Measurements from ENCODE around the gene TRIM29.
"Not testable (repeated sequence)": the region's sequence is repeated elsewhere in the genome, so short reads cannot be mapped to it uniquely, and the experiment has no call there.

The TRIM29 gene, protein sequence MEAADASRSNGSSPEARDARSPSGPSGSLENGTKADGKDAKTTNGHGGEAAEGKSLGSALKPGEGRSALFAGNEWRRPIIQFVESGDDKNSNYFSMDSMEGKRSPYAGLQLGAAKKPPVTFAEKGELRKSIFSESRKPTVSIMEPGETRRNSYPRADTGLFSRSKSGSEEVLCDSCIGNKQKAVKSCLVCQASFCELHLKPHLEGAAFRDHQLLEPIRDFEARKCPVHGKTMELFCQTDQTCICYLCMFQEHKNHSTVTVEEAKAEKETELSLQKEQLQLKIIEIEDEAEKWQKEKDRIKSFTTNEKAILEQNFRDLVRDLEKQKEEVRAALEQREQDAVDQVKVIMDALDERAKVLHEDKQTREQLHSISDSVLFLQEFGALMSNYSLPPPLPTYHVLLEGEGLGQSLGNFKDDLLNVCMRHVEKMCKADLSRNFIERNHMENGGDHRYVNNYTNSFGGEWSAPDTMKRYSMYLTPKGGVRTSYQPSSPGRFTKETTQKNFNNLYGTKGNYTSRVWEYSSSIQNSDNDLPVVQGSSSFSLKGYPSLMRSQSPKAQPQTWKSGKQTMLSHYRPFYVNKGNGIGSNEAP

DNA sequence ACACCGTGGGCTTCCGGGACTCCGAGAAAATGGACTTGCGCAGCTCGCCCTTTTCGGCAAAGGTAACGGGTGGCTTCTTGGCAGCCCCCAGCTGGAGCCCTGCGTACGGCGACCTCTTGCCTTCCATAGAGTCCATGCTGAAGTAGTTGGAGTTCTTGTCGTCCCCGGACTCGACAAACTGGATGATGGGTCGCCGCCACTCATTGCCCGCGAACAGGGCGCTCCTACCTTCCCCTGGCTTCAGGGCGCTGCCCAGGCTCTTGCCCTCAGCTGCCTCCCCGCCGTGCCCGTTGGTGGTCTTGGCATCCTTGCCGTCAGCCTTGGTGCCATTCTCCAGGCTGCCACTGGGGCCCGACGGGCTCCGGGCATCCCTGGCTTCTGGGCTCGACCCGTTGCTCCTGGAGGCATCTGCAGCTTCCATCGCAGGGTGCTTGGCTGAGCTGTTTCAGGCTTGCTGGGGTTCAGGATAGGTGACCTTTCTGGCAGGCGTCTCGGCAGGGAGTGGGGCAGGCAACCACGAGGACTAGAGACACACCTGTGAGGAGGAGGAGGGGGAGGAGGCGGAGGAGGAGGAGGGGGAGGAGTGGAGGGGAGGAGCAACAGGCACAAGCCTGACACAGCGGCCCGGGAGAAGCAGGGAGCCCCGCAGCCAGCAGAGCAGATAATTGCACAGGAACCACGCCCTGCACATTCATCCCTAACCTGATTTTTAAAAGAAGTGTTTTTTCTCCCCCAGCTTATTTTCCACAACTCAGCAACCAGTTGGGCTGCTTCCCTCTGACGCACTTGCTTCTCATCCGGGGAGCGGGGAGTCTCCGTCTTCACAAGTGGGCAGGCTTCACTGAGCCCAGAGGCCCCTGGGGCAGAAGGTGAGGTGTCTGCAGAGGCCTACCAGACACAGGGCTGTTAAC is at the start of gene TRIM29:
Gene TRIM29, minus strand, starts transcription at position 503 of the 911 bp plus-strand sequence. Its CDS starts 82 bp downstream, at position 421.
- DNase-seq = no peak

DNA sequence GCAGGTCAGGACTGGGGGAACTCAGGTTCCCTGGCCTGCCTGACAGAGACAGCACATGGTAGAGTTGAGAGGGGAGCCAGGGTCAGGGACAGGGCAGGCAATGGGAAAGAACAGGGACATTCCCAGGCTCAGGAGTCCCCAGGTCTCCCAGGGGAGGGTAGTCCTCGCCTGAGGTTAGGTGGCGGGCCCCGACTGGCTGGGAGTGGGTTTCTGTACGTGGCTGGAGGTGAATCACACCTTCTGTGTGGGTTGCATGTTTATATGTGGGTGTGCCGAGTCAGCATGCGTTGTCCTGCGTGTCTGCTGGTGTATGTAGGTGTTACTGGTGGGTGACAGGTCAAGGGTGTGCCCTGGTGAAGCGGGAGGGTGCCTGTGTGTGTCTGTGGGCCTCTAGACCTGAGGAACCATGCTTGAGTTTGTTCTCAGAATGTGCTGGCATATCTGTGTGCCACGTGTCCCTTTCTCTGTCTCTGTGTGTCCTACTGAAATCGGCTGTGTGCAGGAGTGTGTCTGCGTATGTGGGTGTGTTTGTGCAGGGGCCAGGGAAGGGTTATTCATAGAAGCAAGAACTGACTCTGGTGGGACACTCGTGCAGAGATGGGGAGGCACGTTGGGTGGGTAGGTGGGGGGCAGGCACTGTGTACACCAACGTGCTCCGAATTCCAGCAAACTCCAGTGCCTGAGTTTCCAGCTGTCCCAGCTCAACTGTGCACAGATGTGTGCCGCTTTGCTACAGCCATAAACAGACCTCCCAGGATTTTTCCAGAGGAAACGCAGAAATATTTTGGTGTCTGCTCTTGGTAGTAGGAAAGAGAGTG is 49.1 kb upstream of the TRIM29 start:
- DNase-seq = no peak

DNA sequence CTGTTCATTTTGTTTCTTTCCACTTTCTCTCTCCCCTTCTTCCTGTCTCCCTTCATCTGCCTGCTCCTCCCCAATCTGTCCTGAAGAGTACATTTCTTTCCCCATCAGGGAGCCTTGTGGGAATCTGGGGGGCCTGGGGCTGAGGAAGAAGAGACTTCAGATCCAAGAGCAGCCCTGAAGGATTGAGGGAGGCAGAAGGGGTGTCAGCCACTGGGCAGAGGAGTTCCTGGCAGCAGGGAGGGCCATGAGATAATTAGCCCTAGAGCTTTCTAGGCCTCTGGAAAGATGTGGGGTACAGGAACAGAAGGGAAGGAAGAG is 48.5 kb upstream of the TRIM29 start:
- DNase-seq = no peak

DNA sequence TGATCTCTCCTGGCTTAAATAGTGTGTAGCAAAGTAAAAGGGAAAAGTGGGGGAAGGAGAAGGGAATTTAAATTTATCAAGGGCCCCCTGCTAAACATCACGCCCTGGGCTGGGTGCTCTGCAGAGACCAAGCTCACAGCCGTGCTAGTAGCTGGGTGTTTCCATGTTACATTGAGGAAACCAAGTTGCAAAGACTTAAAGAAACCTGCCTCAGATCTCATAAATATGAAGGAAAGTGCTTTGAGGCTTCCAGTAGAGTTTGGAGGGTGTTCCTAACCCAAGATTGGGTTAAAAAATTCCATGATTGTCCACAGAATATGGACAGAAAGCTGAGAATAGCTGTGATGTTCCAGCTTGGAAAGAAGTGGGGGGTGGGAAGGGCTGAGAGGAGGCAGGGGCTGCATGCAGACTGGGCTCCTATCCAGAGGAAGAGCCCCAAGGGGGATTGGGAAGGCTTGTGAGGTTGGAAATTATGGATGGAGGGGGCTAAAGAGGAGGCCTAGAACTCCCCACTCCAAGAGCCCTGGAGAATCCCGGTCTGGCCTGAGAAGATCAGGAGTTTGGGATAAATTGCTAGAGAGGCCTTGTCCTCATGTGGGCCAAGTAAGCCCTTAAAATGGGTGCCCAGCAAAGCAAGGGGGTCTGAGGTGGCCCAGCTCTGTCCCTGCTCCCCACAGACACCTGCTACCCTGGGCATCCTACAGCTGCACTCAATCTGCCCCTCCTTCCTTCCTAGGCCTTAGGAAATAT is 48.0 kb upstream of the TRIM29 start:
- DNase-seq = no peak

DNA sequence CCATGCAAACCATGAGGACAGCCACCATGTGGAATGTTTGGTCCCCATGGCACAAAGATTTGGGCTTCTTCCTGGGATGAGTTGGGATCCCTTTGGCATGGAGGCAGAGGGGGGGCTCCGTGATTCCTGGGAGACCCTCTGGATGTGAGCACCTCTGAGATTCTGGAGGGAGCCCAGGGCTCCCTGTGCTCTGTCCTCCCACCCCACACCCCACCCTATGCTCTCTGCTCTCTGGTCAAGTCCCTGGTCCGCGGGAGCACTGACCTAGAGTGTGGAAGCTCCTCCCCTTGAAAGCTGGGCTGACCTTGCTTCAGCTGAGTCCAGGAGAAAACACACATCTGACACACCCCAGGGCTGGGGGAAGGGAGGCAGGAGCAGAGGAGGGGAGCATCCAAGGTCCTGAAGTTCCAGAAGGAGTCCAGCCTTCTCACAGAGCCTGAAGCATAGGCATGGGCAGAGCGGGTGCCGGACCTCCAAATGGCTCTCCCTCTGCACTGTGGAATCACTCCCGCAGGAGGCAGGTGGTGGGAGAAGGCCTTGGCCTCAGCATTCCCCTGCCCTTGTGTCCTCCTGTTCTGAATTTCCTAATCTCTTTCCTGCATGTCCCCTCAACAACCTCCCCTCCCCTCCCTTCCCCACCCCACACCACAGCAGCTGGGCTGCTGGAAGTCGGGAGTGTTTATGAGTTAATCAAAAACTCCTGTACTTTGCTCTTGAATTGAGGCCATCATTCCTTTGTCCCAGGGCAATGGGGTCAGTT is 47.2 kb upstream of the TRIM29 start:
- no peak for DNase-seq

DNA sequence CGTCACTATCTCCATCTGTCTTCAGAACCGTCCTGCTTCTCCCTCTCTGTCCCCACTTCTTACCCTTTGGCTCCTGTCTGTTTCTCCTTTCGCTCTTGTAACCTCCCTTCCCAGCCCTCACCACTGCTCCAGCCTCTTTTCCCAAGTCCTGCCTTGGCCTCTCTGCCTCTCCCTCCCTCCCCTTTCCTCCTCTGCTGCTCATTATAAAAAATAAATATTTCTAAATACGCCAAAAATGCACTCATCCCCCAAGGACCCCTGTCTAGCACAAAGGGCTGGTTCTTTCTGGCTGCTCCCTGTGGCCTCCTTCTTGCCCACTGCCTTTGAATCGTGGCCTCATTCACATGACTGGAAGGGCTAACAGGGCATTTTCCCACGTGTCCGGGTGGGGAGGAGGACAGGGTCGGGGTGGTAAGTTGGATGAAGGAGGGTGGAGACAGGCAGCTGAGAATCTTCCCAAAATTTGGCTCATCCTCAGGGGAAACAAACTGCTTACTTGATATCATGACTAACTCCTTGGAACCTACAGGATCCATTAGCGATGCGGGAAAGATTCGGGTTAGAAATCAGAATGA is 46.5 kb upstream of the TRIM29 start:
- no peak for DNase-seq

DNA sequence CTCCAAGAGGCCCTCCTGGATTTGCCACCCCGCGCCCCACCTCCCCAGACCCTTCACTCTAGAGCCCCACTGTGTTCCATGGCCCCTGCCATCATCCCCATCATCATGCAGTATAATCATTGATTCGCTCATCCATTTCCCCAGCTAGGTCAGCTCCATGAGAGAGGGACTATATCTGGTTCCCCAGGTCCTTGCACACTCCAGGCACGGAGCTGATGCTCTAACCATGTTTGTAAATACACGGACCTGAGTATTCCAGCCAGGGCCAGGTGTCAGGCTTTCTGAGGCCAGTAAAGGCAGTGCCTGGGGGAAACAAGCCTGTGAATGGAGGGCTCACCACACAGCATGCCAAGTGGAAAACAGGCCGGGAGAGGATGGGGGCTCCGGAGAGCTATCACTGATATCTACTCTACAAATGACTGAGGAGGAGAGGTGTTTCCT is 45.8 kb upstream of the TRIM29 start:
- no peak for DNase-seq

DNA sequence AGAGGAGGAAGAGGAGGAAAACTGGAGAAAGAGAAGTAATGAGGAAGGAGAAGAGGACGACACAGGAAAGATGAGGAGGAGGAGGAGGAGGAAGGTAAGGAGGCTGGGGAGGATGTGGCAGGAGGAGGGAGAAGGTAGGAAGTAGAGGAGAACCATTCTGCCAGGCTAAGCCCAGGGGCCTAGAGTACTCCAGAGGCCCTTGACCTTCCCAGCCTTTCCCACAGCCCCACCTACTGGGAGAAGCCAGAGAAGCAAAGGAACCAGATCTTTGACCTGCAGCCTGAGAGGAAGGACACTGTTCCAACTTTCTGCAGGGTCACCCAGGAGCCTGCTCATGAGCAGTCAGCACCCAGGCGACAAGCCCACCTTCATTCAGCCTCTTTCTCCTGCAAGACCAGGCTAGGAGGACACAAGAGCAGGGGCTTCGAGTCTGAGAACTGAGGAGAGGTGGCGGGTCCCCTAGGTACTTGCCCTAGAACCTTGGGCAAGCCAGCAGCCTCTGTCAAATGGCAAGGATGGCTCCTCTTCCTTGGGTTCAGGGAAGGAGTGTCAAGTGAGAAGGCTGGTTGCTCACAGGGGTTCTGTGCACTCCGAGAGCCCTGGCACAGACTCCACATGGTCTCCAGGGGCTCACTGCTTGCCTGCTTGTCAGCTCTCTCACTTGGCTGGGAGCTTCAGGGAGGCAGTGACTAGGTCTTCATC is 45.0 kb upstream of the TRIM29 start:
- DNase-seq = peak; percentile 13

DNA sequence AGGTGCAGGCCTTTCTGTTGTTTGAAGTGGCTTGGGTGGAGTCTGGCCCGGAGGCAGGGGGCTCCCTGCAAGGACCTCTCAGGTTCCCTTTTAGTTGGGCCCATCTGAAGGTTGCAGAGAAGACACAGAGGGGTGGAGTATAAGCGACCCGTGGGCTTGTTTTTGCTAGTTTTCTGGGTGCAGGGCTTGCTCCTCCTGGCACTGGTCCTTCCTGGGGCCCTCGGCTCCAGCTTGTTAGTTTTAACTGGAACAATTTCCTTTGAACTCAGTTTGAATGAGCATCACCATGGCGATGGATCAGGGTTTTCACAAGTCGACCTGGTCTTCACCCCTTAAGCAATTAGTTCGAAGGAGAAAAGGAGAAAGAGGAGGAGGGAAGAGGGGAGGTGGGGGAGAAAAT is 44.5 kb upstream of the TRIM29 start:
- DNase-seq = no peak

DNA sequence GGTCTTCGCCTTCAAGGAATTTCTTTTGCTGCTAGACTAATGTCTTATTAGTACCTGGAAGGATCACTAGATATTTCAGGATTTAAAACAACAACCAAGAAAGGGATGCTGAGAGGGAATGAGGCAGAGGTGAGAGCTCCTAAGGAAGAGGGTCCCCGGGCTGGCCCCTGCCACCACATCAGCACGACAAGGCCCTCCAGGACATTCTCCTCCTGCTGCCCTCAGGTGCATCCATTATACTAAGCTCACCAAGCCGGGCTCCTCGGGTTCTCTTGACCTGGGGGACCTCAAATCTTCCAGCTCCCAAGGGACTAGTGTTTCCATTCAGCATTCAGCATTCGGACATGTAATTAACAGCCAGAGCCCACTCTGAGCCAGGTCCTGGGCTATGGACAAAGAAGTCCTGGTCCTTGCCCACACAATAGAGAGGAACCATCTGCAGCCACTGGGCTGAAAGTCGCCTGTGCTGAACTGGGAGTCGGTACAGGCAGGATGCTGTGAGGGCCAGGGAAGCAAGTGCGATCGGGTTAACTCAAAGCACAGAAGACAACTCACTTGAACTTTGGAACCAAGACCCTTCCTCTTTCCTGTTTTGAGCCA is 43.6 kb upstream of the TRIM29 start:
- no peak for DNase-seq

DNA sequence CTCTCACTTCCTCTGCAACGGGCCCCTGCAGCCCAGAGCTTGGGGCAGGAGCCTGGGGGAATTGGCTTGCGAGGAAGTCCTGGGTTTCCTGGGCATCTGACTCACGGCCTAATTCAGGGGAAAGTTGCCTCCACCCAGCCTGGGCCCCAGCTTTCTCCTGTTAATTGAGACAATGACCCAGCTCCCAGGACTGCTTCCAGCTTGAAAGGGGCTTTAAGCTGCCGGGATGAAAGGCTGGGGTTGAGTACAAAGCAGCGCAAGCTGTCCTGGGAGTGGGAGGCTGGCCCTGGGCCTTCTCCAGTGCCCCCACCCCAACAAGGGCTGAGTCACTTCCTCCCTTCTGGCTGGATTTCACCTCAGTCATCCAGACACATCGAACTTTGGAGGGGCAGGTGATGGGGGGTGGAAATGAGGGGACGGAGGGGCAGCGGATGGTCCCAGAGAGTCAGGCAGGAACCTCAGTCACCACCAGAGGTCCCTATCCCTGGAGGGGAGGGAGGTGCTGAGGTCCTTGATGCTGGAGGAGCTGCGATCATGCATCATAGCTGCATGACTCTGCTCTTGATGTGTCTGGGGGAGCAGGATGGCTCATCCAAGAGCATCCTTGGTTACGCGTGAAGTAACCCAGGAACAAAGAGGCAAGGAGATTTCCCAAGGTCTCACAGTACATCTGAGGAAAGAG is 42.8 kb upstream of the TRIM29 start:
- peak; percentile 48 for DNase-seq

DNA sequence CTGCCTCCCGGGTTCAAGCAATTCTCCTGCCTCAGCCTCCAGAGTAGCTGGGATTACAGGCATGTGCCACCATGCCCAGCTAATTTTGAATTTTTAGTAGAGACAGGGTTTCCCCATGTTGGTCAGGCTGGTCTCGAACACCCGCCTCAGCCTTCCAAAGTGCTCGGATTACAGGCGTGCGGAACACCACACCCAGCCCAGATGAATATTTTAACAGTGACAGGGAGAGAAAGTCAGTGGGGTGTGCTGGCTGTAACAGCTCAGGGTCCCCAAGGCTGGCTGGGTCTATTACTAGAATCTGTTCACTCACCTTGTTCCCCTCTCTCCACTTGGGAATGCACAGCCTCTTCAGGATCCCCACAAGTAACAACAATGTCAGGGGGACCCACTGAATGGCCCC is 42.1 kb upstream of the TRIM29 start:
- not testable (repeated sequence) for DNase-seq

DNA sequence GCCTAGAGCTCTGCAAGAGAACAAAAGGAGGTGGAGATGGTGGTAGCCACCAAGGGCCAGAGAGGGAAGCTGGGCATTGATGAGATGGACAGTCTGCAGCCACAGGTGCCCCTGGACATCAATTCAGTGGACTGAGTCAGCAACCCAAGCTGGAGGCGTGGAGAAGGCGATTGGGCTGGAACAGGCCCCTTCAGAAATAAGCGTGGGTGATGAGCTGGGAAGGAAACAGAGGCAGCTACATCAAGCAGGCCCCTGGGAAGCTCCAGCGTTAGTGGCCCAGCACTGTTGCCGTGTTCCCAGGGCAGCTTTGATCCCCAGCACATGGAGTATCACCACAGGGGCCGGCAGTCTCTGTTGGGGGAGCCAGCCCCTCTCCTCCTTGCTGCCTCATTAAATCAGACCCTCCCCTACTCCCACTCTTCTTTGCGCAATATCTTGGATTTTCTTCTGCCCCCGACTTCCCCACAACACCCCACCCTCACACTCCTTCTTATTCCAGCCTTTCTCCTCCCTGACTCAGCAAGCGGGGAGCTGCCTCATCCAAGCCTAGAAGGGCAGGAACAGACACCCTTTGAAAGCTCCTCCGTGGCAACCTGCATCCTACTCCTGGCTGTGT is 41.3 kb upstream of the TRIM29 start:
- no peak for DNase-seq

DNA sequence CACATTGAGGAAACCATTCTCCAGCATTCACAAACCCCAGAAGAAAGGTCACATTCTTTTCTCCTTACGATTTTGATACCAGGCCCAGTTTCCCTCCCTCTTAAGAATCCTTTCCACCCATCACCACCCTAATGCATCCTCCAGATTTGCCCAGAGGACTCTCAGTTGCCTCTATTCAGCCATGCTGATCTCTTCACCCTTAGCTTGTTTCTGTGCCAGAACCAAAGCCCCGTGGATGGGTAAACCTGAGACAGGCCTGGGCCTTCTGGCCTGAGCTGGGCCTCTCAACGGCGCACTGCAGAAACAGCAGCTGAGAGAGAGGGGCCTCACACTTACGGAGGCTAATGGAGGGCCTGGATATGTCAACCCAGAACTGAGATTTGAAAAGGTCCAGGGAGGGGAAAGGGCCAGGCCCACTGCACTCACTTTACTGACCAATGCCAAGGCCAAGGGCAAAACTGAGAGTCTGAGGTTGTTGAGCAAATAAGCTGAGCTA is 40.7 kb upstream of the TRIM29 start:
- DNase-seq = no peak

DNA sequence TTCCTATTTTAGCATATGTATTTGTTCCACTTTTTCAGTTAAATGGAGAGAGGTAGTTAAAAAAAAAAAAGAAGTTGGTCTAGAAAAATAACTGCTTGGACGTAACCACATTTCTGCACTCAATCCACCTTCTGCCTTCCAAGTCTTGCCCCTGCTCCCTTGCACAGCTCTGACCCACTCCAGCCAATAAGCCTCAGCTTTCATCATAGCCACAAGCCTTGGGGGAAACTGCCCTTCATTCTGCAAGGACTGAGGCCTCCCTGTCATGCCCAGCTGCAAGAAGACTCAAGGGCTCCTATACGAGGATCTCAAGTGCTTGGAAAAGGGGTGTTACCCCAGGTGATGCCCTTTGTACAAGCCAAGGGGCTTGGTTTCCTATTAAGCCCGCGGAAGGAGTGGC is 37.0 kb upstream of the TRIM29 start:
- no peak for DNase-seq

DNA sequence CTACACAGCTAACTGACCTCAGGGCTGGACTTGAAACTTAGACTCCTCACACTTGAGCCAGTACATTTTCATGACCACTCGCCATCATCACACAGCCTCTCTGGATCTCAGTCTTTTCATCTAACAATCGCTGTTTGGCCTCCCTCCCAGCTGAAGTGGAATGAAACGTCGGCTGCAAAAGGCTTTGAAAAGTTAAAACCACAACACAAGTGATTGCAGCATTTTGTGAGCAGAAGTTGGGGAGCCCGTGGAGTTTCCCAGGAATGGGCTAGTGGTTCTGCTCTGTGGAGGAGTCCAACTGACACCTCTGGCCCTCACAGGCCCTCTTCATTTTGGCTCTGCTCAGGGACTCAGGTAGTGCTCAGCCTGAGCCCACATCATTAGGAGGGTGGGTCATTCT is 35.9 kb upstream of the TRIM29 start:
- no peak for DNase-seq

DNA sequence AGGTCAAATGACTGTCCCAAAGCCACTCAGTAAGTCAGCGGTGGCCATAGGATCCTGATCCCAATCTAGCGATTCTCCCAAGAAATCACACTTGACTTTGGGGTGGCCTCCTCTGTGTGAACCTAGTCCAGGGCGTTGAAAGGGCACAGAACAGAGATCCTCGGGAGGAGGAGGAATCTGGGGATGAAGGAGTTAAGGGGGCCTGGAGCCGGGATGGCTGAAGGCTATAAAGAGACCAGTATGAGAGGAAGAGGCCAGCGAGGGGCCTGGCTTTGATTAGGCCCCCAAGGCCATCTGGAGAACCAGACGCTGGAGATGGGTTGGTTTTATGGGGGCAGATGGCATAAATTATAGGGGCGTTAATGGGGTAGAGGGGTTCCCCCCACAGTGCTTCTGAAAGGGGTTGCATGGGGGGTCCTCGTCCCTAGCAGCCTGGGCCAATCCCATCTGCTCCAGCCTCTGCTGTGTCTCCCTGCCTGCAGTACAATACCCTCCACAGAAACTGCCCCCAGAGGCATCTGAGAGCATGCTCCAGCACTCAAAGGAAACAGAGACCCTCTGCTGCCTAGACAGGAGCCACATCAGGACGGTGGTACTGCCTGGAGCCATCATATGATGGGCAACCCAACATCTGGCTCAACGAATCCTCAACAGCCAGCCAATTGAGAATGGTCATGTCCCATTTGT is 35.2 kb upstream of the TRIM29 start:
- no peak for DNase-seq
